ENCODE measurements around the gene PCDHGA1.
"Not testable (repeated sequence)": the region's sequence is repeated elsewhere in the genome, so short reads cannot be mapped to it uniquely, and the experiment has no call there.

Gene PCDHGA1

GRCh38 chr5:141431286-141431685, 101.0 kb downstream of the PCDHGA1 start:
- H3K79me2 ChIP-seq (ENCODE audit: low read length) = no peaks in the 10 kb centered on the region
- no peak overlapping the region for H2AFZ ChIP-seq (ENCODE audit: low read depth, low read length)
- no peaks in the 10 kb centered on the region for H3K27me3 ChIP-seq (ENCODE audit: low read depth, low read length)
- H4K20me1 ChIP-seq (ENCODE audit: insufficient read depth, low read length) = no peaks in the 10 kb centered on the region
- H3K9ac ChIP-seq (ENCODE audit: low read length) = no peak overlapping the region
- no peak overlapping the region for H3K27ac ChIP-seq (ENCODE audit: low read length)
- no peak overlapping the region for H3K4me2 ChIP-seq (ENCODE audit: low read length)
- H3K9me3 ChIP-seq (ENCODE audit: insufficient read depth, low read length) = no peaks in the 10 kb centered on the region
- TF ChIP-seq EZH2phosphoT487 (IDR thresholded peaks at IDR 0.05; ENCODE audit: low read depth) = no peak
- TF ChIP-seq, protein P1, sequence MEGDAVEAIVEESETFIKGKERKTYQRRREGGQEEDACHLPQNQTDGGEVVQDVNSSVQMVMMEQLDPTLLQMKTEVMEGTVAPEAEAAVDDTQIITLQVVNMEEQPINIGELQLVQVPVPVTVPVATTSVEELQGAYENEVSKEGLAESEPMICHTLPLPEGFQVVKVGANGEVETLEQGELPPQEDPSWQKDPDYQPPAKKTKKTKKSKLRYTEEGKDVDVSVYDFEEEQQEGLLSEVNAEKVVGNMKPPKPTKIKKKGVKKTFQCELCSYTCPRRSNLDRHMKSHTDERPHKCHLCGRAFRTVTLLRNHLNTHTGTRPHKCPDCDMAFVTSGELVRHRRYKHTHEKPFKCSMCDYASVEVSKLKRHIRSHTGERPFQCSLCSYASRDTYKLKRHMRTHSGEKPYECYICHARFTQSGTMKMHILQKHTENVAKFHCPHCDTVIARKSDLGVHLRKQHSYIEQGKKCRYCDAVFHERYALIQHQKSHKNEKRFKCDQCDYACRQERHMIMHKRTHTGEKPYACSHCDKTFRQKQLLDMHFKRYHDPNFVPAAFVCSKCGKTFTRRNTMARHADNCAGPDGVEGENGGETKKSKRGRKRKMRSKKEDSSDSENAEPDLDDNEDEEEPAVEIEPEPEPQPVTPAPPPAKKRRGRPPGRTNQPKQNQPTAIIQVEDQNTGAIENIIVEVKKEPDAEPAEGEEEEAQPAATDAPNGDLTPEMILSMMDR (IDR thresholded peaks at IDR 0.05; ENCODE audit: low read depth, low read length) = no peak
- H3K36me3 ChIP-seq (replicated peaks; ENCODE audit: low read depth, low read length) = no peaks in the 10 kb centered on the region
- H3K4me3 ChIP-seq (ENCODE audit: low read length) = no peak overlapping the region
- no peaks in the 10 kb centered on the region for H3K4me1 ChIP-seq (ENCODE audit: low read length)

DNA sequence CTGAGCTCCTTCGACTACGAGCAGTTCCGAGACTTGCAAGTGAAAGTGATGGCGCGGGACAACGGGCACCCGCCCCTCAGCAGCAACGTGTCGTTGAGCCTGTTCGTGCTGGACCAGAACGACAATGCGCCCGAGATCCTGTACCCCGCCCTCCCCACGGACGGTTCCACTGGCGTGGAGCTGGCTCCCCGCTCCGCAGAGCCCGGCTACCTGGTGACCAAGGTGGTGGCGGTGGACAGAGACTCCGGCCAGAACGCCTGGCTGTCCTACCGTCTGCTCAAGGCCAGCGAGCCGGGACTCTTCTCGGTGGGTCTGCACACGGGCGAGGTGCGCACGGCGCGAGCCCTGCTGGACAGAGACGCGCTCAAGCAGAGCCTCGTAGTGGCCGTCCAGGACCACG, 102.0 kb downstream of the PCDHGA1 start:
- not testable (repeated sequence) for H3K4me1 ChIP-seq (ENCODE audit: low read length); H3K79me2 ChIP-seq (ENCODE audit: low read length); H3K9me3 ChIP-seq (ENCODE audit: insufficient read depth, low read length); H4K20me1 ChIP-seq (ENCODE audit: insufficient read depth, low read length); H3K4me3 ChIP-seq (ENCODE audit: low read length); H3K36me3 ChIP-seq (replicated peaks; ENCODE audit: low read depth, low read length); H3K27ac ChIP-seq (ENCODE audit: low read length); H2AFZ ChIP-seq (ENCODE audit: low read depth, low read length); H3K9ac ChIP-seq (ENCODE audit: low read length); H3K4me2 ChIP-seq (ENCODE audit: low read length); H3K27me3 ChIP-seq (ENCODE audit: low read depth, low read length)

DNA sequence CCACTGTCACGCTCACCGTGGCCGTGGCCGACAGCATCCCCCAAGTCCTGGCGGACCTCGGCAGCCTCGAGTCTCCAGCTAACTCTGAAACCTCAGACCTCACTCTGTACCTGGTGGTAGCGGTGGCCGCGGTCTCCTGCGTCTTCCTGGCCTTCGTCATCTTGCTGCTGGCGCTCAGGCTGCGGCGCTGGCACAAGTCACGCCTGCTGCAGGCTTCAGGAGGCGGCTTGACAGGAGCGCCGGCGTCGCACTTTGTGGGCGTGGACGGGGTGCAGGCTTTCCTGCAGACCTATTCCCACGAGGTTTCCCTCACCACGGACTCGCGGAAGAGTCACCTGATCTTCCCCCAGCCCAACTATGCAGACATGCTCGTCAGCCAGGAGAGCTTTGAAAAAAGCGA, 102.4 kb downstream of the PCDHGA1 start:
- H3K9me3 ChIP-seq (ENCODE audit: insufficient read depth, low read length); H4K20me1 ChIP-seq (ENCODE audit: insufficient read depth, low read length); H3K27me3 ChIP-seq (ENCODE audit: low read depth, low read length); H3K79me2 ChIP-seq (ENCODE audit: low read length); H3K4me3 ChIP-seq (ENCODE audit: low read length); H3K36me3 ChIP-seq (replicated peaks; ENCODE audit: low read depth, low read length); H3K9ac ChIP-seq (ENCODE audit: low read length); H2AFZ ChIP-seq (ENCODE audit: low read depth, low read length); H3K27ac ChIP-seq (ENCODE audit: low read length); H3K4me1 ChIP-seq (ENCODE audit: low read length); H3K4me2 ChIP-seq (ENCODE audit: low read length): not testable (repeated sequence)

- Histone ChIP-seq H3K9ac (ENCODE audit: low read length) (no peak overlapping the region), H4K20me1 (ENCODE audit: insufficient read depth, low read length) (no peaks in the 10 kb centered on the region), H3K9me3 (ENCODE audit: insufficient read depth, low read length) (no peaks in the 10 kb centered on the region), H3K36me3 (replicated peaks; ENCODE audit: low read depth, low read length) (no peaks in the 10 kb centered on the region), H3K4me2 (ENCODE audit: low read length) (no peak overlapping the region), H3K79me2 (ENCODE audit: low read length) (no peaks in the 10 kb centered on the region), H3K27me3 (ENCODE audit: low read depth, low read length) (peaks cover 5% of the 10 kb centered on the region; the same call in 1 of the 2 replicates), H3K27ac (ENCODE audit: low read length) (no peak overlapping the region), H3K4me1 (ENCODE audit: low read length) (no peaks in the 10 kb centered on the region), H2AFZ (ENCODE audit: low read depth, low read length) (no peak overlapping the region), H3K4me3 (ENCODE audit: low read length) (no peak overlapping the region)
- no peak for TF ChIP-seq EZH2phosphoT487 (IDR thresholded peaks at IDR 0.05; ENCODE audit: low read depth)
- TF ChIP-seq, protein P1 (IDR thresholded peaks at IDR 0.05; ENCODE audit: low read depth, low read length) = no peak
Observed at GRCh38 chr5:141434006-141434405, 103.7 kb downstream of the PCDHGA1 start.

GRCh38 chr5:141437221-141437620, 106.9 kb downstream of the PCDHGA1 start:
- Histone ChIP-seq H3K4me2 (ENCODE audit: low read length) (no peak overlapping the region), H3K9ac (ENCODE audit: low read length) (no peak overlapping the region), H2AFZ (ENCODE audit: low read depth, low read length) (no peak overlapping the region), H4K20me1 (ENCODE audit: insufficient read depth, low read length) (no peaks in the 10 kb centered on the region), H3K4me1 (ENCODE audit: low read length) (no peaks in the 10 kb centered on the region), H3K27ac (ENCODE audit: low read length) (no peak overlapping the region), H3K4me3 (ENCODE audit: low read length) (no peak overlapping the region), H3K79me2 (ENCODE audit: low read length) (no peaks in the 10 kb centered on the region), H3K27me3 (ENCODE audit: low read depth, low read length) (peaks cover 5% of the 10 kb centered on the region; the same call in 1 of the 2 replicates), H3K9me3 (ENCODE audit: insufficient read depth, low read length) (no peaks in the 10 kb centered on the region), H3K36me3 (replicated peaks; ENCODE audit: low read depth, low read length) (no peaks in the 10 kb centered on the region)
- TF ChIP-seq EZH2phosphoT487 (IDR thresholded peaks at IDR 0.05; ENCODE audit: low read depth) = no peak
- TF ChIP-seq, protein P1 (IDR thresholded peaks at IDR 0.05; ENCODE audit: low read depth, low read length) = no peak
